AG08395 (cell line): Measurements from ENCODE around the gene SPDL1.
A peak's percentile ranks its signal among the peaks of the same experiment; 100 is the strongest.
"Not testable (repeated sequence)": the region's sequence is repeated elsewhere in the genome, so short reads cannot be mapped to it uniquely, and the experiment has no call there.

Experiments used
- DNase-seq: peaks from one replicate; pipeline ENCODE4 v3.0.0; 2012; ENCODE audit warnings: mixed read lengths, low spot score

SPDL1 gene

DNA sequence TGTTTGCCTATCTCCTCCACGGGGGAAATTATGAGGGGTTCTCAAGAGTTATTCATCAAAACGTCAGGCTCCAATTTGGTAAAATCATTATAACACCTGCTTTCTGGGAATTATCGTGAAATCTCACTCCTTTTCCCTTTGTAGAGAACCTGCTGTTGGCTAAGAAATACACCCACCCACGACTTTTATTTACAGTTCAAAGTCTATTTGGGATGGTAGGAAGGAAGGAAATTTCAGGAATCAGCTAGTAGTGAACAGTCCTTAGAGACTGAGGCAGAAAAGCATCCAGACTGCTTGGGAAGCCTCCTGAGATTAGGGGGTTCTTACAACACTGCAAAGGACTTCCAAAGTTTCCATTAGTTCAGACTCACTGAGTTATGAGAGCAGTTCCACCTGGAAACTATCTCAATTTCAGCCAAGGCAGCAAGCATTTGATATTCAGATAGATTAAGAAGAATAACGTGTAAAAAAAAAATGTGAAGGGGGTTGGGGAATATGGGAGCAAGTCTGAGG lies 9.4 kb upstream of the SPDL1 start:
- DNase-seq = no peak

DNA sequence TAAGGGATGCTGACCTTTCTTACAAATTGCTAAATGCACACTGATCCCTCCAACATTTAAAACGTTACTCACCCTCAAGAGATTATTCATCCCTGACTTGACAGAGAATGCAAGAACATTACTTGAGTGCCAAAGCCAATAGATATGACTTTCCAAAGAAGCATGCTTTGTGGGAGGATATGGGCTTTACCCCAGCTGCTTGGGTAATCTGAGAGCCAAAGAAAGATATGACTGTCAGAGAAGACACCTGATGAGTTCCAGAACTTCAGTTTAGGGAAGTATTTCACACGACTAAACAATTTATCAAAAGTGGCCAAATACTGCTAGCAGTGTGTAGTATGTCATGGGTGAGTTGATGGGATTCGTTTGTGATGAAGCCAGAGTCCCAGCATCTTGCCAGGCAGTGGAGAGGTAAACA lies 7.4 kb upstream of the SPDL1 start:
- peak; percentile 87 for DNase-seq

- DNase-seq = peak; percentile 44
These were observed 5.6 kb upstream of the SPDL1 start for GRCh38 chr5:169577951-169578350.

DNA sequence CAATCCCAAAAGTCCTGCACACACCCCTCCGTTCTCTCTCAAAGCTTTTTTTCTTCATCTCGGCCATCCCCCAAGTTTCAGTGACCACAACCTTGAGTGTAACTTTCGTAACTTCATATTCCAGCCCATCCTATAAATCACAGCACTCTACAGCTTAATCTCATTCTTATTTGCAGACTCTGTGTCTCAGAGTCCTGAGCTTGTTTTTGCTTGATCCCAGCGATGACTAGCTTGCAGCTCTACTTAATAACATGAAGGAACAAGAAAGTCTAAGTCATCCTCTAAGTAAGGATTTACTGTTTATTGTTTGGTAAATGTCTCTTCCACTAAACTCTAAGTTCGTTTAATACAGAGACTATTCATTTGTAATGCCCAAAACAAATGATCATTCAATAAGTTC lies 2.6 kb upstream of the SPDL1 start:
- DNase-seq = no peak

DNA sequence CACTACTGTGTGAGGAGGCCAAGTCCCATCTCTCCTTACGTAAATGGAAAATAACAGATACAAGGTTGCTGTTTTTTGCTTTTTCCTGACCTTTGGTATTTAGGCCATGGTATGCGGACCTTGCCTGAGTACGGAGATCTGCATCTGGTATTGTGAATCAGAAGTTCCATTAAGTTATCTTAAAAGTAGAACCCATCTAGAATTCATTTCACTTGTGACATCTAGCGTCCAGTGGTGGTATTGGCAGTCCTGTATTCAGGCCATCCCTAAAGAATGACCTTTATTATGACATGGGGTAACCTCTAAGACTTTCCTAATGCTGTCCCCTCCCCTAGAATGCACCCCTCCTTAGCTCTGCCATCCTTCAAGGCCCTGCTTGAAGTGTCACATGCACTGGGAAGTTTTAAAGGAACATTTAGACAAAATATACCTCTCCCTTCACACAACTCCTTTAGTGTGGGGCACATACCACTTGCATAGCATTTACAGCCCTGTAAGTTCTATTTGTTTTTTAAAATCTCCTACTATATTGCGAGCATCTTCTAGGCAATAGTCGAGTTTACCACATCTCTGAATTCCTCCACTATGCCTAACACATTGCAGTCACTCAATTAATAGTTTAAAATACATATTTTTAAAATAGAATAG lies 1.9 kb upstream of the SPDL1 start:
- DNase-seq = peak; percentile 69

GRCh38 chr5:169583101-169583423 lies 511 bp upstream of the SPDL1 start:
- DNase-seq = no peak

DNA sequence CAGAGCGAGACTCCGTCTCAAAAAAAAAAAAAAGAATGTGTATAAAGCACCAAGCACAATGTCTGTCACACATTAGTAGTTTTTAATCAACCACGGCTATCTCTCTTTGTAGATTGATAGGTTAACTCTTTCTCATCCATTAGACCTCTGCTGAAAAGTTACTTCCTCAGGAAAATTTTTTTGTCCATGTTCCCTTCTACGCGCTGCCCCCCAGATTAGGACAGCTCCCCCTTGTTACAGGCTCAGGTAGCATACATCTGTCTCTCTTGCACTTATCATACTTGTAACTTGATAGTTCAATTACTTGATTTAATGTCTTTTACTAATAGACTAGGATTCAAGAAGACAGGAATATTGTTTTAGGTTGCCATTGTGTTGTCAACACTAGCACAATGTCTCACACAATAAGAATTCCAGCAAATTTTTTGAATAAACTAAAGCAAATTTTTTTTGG lies 1.5 kb downstream of the SPDL1 start:
- peak; percentile 7 for DNase-seq

GRCh38 chr5:169590602-169591001 lies 7.0 kb downstream of the SPDL1 start:
- no peak for DNase-seq

- peak; percentile 17 for DNase-seq
These were observed 8.1 kb downstream of the SPDL1 start for GRCh38 chr5:169591636-169592035.

- no peak for DNase-seq
These were observed 9.5 kb downstream of the SPDL1 start for GRCh38 chr5:169592937-169593650.

GRCh38 chr5:169595172-169595820 lies 11.7 kb downstream of the SPDL1 start:
- DNase-seq = no peak

DNA sequence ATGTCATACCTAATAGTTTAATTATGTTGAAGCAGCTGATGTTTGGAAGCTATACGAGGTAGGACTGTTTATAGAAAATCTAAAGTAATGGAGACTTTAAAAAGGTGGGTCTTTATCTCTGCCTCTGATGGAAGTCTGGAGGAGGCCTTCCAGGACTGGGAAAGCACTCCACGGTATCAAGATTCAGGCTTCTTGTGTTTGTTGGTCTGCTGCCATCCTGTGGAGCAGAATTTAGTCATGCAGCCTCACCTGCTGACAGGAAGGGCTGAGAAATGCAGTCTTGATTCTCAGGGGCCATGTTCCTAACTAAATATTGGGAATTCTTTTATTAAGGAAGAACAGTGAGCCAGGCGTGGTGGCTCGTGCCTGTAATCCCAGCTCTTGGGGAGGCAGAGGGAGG lies 15.9 kb downstream of the SPDL1 start:
- DNase-seq = no peak

DNA sequence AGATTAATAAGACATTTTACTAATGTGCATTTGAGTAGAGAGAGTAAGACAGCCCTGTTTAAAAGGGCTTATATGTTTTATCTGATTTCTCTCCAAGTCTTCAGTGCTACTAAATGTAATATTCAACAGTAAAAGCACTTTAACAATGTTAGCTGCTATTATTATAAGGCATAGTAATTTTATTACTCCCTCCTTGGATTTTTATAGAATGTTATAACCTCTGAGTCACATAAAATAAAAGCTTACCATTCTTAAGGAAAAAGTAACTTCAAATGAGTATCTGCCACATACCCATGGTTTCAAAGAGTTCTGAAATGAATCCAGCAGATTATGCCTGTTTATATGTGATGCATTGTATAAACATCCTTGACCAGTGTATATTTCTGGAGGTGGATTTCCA lies 19.0 kb downstream of the SPDL1 start:
- DNase-seq = no peak

- DNase-seq = no peak
These were observed 22.7 kb downstream of the SPDL1 start for GRCh38 chr5:169606279-169606678.

- no peak for DNase-seq
These were observed 24.3 kb downstream of the SPDL1 start for GRCh38 chr5:169607882-169608281.

- DNase-seq = no peak
These were observed 26.1 kb downstream of the SPDL1 start for GRCh38 chr5:169609716-169610115.

DNA sequence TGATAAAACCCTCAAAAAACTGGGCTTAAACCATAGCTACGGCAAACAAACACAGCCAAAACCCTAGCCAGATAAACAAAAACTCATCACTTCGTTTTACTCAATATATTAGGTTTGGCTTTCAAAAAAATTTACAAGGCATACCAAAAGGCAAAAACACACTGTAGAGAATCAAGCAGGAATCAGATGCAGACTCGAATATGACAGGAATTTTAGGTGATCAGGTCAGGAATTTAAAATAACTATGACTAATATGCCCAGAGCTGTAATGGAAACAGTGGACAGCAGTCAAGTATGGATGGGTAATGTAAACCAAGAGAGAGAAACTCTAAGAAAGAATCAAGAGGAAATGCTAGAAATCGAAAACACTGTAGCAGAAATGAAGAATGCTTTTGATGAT lies 27.0 kb downstream of the SPDL1 start:
- no peak for DNase-seq

DNA sequence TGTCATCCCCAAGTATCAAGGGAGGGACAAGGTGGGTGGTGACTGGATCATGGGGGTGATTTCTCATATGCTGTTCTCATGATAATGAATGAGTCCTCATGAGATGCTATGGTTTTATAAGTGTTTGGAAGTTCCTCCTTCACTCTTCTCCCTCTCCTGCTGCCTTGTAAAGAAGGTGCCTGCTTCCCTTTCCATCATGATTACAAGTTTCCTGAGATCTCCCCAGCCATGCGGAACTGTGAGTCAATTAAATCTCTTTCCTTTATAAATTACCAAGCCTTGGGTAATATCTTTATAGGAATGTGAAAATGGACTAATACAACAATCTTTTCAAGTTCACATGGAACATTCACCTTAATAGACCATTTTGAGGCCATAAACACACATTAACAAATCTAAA lies 32.0 kb downstream of the SPDL1 start:
- DNase-seq = no peak

DNA sequence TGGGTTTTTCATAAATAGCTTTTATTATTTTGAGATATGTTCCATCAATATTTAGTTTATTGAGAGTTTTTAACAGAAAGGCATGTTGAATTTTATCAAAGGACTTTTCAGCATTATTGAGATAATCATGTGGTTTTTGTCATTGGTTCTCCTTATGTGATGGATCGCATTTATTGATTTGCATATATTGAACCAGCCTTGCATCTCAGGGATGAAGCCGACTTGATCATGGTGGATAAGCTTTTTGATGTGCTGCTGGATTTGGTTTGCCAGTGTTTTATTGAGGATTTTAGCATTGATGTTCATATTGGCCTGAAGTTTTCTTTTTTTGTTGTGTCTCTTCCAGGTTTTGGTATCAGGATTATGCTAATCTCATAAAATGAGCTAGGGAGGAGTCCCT lies 40.7 kb downstream of the SPDL1 start:
- DNase-seq = not testable (repeated sequence)

- peak; percentile 93 for DNase-seq
These were observed 43.2 kb downstream of the SPDL1 start for GRCh38 chr5:169626779-169627178.

DNA sequence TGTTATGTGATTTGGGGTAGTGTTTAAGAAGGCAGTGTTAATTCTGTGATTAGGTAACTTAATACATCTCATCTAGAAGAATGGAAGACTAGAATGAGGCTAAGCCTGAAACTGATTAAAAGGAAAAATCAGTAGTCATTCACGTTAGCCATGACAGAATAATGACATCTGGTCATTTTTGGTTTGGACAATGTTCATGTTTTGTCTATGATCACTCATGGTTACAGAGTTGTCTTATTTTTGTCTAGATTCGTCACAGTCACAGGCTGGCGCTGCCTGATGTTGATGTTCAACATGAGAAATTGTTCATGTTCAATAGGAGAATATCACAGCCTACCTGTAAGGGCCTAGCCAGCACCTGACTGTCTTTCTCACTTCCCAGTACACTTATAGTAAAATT lies 44.0 kb downstream of the SPDL1 start:
- DNase-seq = peak; percentile 43

DNA sequence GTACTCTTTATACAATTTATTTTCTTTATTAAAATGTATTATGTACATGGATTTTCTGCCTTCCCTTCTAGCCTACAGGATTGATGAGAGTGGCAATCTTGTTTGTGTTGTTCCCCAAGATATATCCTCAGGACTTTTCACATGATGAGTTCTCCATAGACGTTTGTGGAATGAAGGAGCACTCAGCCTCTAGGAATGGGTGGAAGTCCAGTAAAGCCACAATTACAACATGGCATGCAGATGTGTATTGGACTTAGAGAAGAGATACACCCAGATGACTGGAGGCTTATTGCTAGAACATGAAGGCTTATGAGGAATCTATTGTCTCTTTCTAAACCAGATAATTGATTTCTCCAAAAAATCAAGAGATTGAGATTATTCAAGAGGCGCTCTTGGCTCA lies 45.3 kb downstream of the SPDL1 start:
- DNase-seq = peak; percentile 77

- DNase-seq = peak; percentile 85
These were observed 46.4 kb downstream of the SPDL1 start for GRCh38 chr5:169629847-169630548.
